NCI-H2196 (cell line): Measurements from ENCODE around the gene ACSBG1.

ENCODE experiments used
- DNase-seq: peaks from one replicate; lab custom pipeline; 2025; ENCODE audit not compliant: unreplicated experiment; lab: John Stamatoyannopoulos, UW

The ACSBG1 gene, protein sequence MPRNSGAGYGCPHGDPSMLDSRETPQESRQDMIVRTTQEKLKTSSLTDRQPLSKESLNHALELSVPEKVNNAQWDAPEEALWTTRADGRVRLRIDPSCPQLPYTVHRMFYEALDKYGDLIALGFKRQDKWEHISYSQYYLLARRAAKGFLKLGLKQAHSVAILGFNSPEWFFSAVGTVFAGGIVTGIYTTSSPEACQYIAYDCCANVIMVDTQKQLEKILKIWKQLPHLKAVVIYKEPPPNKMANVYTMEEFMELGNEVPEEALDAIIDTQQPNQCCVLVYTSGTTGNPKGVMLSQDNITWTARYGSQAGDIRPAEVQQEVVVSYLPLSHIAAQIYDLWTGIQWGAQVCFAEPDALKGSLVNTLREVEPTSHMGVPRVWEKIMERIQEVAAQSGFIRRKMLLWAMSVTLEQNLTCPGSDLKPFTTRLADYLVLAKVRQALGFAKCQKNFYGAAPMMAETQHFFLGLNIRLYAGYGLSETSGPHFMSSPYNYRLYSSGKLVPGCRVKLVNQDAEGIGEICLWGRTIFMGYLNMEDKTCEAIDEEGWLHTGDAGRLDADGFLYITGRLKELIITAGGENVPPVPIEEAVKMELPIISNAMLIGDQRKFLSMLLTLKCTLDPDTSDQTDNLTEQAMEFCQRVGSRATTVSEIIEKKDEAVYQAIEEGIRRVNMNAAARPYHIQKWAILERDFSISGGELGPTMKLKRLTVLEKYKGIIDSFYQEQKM

DNA sequence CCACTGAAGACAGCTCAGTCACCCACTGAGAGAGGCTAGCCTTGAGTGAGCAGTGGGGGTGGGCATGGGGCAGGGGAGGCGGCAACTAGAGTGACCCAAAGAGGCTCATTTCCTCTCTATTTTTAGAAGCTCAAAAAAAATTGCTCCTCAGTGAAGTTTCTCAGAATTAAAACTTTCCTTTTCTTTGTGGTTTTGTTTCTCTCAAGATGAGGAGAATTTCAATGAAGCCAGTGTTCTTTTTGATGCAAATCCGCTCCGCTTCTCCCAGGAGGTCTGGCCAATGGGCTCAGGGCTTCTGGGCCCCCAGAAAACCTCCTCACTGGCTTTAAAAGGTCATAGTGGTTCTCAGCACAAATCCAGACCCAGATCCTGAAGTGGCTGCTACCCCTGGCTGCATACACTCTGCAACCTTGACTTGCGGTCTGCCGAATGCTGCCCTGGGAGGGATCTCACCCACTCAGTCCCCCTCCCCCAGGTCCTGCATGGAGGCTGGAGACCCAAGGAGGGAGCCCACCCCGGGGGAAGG lies at the start of gene ACSBG1:
Gene ACSBG1, minus strand, starts transcription at position 51 of the 526 bp plus-strand sequence. CDS start 64 bp downstream, outside the sequence.
- DNase-seq = no peak

DNA sequence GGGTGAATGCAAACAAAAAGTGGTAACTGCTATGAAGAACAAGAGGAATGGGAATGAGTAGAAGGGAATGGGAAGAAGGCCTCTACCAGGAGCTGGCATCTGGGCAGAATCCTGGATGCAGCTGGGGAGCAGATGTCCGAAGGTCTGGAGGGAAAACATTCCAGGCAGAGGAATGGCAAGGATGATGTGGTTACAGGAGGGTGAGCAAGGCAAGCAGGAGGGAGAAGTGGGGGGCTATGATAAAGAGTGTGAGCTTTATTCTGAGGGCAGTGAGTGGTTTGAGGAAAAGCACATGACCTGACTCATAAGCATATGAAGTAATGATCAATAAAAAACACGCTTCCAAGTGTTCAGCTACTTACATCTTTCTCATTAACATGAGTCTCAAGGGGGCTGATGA lies 48.0 kb upstream of the ACSBG1 start:
- no peak for DNase-seq

DNA sequence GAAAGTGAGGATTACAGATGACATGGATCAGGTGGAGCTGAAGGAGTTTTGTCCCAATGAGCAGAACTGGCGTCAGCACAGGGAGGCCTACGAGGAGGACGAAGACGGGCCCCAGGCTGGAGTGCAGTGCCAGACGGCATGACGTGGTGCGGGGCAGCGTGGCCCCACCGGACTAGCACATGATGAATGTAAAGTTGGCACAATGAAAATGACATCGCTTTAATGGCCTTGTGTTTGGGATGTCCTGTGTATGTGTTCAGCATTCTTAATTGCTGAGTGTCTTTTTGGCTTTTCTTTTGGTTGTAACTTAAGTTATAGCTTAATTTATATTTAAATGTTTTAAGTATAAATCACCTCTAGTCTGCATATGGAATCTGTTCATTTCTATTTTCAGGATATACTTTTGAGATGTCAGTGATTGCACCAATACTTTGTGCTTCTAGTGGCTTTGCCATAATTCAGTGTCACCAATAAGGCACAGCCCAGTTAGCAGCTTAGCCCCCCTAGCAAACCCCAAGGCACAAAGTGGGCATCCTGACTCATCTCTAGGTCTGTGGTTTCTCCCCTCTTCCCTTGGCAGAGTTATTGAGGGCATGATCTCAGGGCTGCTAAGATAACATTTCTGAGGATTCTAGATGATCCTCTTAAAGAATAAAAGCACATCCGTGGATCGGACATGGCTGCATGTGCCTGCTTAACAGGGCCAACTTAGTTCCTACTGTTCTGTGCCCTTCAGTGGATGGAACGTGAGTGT lies 46.1 kb upstream of the ACSBG1 start:
- no peak for DNase-seq

DNA sequence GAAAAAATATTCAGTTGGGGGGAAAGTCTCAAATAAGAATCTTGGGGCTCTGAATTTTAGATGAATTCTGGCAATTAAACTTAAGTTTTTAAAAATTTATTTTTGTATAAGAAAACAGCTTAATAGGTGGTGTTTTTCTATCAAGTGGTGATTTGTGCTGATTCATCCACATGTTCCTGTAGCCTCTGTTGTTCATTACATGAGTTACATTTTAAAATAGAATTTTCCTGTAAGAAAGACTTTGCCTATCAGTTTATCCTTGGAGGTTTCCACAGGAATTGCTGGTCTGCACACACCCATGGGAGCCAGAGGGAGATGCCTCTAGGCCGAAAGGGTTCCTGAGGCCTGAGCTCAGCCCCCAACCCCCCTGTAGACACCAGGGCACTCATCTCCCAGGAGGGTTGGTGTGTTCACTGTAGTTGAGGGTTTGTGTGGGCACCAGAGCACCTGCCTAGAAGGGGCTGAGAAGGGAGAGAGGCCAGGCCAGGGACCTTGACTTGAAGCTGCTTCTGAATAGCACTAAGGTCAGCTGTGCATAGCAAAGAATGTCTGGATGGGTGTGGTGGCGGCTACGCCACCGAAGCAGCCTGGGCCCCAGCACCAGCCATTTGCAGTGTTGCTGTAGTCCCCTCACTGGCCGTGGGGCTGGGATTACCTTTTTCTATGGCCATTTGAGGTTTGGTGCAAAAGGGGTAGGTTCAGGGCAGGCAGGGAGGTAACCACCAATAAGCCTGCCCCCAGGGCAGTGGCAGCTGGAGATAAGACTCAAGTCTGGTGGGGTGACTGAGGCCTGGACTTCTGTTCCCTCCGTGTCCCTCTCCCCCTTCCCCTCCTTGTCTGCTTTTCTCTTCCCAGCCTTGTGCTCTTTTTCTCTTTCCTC lies 41.9 kb upstream of the ACSBG1 start:
- no peak for DNase-seq

DNA sequence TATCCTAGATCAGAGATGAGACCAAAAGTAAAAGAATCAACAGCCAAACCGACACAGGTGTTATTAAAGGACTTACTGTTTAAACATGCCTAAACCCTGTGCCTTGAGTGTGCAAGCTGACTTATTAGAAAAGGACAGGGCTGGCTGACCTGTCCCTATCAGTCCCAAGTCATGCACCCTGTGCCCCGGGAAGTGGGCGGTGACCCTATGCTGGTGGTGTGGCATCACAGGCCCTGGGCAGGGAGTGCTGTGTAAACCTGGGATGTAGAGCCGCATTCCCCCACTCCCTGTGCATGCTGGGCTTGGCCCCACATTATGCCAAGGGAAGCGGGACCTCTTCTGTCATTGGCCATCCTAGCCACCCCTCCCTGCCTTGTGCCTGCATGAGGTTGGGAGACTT lies 40.6 kb upstream of the ACSBG1 start:
- no peak for DNase-seq

DNA sequence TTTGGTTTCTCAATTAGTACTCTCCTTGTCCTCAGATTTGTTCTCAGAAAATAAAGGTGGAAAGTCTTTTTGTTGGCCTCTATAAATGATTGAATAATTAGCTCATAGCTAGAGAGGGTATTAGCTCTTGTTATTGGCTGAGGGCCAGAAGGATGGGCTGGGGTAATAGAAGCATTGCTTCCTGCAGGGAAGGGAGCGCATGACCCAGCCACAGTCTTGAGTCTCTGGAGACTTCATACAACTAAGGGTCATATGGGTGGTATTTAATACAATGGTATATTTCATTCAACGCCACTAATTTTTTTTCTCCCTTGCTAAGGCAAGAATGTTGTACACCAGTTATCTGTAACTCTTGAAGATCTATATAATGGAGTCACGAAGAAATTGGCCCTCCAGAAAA lies 38.4 kb upstream of the ACSBG1 start:
- DNase-seq = no peak

DNA sequence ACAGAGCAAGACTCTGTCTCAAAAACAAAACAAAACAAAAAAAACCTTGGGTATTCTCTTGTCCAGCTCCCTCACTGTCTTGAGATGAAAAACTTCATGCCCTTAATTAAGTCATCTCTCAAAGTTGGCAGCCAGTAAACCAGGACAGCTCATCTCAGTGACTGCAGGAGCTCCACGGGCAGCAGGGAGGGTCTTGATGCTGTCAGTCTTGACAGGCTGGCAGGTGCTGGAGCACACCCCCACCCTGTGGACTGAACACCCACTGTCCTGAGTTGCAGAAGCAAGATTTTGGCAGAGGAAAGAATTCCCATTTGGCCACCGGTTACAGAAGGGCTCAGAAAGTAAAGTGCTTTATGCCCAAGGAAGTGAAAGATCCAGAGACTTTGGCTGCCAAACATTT lies 38.0 kb upstream of the ACSBG1 start:
- DNase-seq = no peak

DNA sequence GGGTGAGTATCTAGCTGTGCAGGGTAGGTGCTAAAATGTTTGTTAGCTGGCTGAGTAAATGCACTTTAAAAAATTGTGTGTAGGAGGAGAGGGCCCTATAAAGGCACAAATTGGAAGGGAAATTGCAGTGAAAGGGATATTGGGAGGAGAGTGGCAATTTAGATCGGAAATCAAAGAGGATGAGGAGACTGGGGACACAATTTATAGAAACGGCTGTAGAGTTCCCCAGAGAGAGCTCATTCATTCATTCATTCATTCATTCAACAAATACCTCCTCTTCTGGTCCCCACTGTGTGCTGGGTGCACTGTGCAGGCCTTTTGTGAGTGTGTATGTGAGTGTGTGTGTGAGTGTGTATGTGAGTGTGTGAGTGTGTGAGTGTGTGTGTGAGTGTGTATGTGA lies 32.4 kb upstream of the ACSBG1 start:
- no peak for DNase-seq

DNA sequence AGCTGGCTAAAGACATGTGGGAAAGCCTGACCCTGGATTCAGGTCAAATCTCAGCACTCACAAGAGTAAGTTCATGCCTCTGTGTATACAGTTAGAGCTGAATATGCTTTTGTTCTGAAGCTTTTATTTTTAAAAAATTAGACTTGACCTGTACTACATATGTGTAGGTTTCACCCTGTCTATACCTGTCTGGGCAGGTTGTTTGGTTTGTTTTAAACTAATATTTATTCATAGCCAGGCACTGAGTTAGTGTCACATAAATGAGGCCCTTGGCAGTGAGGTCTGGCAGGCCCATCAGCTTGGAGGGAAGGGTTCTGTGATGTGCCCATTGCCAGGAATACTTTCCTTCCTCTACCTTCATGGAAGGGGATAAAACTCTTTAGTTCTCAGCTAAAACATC lies 31.9 kb upstream of the ACSBG1 start:
- DNase-seq = no peak

DNA sequence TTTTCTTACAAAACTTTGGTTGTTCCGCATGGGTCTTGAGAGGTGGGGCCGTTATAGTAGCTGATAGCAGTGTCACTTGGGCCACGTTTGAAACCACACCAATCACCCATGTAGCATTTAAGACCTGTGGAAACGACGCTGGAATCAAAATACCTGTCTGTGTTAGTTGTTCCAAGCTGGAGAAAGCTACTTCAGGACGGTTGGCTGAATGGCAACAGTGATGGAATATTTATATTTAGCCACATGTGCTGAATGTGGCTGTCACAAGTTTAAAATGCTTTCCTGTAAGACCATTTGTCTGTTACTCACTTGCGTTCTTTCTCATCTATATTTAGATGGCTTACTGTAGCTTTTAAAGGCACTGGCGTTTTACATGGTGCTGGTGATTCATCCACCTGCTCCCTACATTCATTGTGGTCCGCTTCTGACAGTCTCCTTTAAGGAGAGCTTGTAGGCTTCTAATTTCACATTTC lies 31.4 kb upstream of the ACSBG1 start:
- DNase-seq = no peak

DNA sequence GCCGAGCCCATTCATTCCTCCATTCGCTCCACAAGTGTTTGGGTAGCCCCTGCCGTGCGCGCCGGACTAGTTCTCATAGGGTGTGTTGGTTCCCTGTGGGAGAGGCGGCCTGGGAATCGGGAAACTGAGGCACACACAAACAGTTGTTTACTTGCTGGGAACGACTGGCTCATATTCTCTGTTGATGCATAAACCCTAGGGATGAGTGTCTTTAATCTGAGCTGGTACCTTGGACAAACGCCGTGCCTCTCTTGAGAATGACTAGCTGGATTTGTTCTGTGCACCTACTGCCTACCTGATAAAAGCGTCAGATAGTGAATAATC lies 30.7 kb upstream of the ACSBG1 start:
- DNase-seq = no peak

DNA sequence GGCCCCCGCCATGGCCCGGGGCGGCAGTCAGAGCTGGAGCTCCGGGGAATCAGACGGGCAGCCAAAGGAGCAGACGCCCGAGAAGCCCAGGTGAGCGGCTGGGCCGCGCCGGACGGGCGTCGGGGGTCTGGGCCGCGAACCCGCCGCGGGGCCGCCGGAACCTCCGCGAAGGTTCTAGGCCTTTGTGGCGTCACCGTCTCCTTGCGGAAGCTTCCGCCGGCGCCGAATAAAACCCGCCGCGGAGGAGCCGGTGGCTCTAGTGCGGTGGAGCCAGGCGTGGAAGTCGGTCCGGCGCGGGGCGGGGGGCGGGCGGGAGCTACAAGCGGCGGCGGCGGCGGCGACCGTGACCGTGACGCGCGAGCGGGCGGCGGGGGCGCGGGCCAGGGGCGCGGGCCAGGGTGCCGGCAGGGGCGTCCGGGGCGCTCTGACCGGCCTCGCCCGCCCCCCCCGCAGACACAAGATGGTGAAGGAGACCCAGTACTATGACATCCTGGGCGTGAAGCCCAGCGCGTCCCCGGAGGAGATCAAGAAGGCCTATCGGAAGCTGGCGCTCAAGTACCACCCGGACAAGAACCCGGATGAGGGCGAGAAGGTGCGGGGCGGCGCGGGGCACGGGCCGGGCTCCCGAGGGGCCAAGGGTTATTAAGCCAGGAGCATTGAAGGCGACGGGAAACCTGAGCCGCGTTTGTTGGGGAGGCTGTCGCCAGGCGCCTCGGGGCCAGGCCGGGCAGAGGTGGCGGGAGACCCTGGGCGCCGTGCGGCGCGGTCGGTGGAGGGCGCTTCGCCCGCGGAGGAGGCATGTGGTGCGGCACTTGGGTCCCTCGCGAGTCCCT lies 30.2 kb upstream of the ACSBG1 start, which contains the start of gene DNAJA4:
Gene DNAJA4, plus strand, starts transcription at position 259 of the 833 bp plus-strand sequence. Its CDS starts 202 bp downstream, at position 461.
- no peak for DNase-seq

DNA sequence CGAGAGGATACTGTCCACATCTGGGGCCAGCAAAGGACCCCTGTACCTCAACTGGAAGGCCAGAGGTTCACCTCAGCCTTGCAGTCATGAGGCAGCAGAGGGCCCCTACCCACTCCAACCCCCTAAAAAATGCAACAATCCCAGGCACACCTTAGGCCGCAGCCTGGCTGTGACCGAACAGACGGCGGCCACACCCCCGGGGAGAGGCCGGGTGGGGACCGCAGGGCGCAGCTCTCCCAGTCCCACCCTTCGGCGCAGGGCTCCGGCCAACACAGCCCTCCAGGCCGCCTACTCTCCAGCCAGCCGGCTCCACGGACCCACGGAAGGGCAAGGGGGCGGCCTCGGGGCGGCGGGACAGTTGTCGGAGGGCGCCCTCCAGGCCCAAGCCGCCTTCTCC lies 29.5 kb upstream of the ACSBG1 start:
- no peak for DNase-seq

DNA sequence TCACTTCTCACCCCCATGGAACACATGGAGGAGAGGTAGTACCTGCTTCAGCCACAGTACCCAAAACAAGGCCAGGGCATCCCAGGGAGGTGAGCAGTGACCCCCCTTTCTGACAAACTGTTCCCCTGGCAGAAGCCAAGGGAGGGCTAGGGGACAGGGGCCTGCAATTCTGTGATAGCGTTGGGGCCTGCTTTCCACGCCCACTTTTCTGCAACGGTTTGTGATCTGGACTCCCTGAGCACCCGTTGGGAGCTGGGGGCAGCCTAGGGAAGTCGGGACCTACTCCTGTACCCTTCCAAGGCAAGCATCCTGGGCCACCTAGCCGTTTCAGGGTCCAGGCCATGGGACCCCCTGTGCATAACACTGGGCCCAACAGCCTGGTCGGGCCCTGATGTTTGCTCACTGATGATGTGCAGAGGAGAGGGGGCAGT lies 29.0 kb upstream of the ACSBG1 start:
- no peak for DNase-seq

DNA sequence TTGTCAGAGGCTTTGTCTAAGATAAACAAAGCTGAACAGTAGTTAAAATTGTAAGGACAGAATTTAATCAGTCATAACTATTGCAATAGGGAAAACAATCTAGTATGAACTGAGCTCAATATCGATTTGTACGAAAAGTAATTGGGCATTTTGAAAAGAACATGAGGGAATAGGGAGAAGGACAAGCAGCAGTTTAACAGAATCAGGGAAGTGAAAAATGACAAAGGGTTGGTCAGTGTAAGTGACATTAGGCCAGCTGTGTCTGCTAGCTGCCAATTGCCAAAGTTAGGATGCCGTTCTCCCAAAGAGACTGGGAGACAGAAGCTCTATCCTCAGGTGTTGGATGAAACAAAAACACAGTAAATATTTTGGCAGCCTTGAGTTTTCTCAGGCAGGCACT lies 26.7 kb upstream of the ACSBG1 start:
- DNase-seq = no peak

DNA sequence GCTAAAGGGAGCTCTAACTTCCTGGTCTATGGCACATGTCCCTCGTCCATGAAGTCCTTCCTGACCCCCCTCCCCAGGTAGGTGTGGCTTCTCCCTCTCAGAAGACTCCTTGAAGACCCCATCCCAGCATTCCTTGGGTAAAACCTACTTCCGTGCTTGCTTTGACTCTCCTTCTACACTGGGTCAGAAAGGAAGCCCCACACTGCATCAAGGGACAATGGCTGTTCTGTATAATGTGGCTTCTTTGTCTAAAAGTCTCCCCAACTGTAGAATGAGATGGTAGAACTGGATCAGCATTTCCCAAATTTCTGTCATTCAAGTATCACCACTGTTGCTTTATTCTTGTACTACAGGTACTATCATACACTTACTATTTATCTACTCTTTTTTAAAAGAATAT lies 26.1 kb upstream of the ACSBG1 start:
- no peak for DNase-seq

DNA sequence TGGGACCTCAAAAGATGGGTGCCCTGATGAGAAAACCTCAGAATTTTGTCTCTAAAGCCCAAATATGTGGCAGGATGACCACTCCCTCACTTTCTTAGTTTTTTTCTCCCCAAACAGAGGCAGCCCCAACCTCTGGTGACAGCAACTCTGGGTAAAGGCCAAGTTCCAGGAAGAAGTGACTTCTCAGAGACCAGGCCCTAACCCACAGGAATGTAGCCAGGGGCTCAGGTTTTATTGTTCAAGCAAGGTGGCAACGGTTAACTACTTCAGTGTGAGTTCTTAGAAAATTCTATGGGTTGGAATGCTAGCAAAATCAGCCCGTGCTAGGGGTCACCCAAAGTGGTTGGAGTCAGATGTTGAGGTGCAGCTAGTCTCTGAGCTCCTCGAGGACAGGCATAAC lies 24.9 kb upstream of the ACSBG1 start:
- no peak for DNase-seq

DNA sequence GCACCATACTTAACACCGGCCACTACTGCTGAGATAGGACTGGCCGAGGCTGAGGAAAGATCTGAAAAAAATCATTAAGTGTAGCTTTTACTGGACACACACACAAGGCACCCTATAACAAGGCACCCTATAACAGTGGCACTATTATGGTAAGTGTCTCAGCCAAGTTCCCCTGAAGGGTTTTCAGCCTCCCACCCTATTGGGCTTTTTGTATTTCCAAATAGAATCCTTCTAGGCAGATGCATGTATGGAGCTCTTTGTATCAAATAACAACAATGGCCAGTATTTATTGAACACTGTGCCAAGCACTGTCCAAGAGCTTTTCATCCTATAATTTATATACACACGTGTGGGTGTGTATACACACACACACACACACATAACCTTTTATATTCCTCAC lies 23.3 kb upstream of the ACSBG1 start:
- no peak for DNase-seq

DNA sequence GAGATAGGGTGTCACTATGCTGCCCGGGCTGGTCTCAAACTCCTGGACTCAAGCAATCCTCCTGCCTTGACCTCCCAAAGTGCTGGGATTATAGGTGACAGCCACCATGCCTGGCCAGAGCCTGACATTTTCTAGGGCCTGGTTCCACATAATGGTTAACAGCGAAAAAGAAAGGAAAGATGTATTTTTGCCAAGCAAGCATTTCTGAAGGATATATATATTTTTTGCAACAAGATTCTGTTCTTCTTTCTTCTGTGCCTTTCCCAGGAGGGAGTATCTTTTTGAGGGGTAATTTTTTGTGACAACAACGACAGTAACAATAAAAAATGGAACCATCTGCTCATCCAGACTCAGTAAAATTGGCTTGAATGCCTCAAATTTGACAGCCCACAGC lies 21.7 kb upstream of the ACSBG1 start:
- DNase-seq = no peak
